ENCODE data around the gene HIGD1B. TPM values are rescaled to one million over a fixed set of nuclear protein-coding genes. Genes with fewer than 3 reads are reported as not detected.

HIGD1B gene
- polyA plus RNA-seq, 1 donor from 2014 or later, result not detected

- Mint-ChIP-seq H3K4me3 (peak overlapping the region; percentile 78 to 91 (median 83)), H3K36me3 (no peaks in the 10 kb centered on the region), H3K9me3 (no peaks in the 10 kb centered on the region), H3K27ac (no peak overlapping the region), H3K27me3 (peaks cover 49% of the 10 kb centered on the region), H3K4me1 (peaks cover 6 to 10% (median 9%) of the 10 kb centered on the region in 3 donors)
Observed at GRCh38 chr17:44828919-44829522, 18.7 kb upstream of the HIGD1B start.

- Mint-ChIP-seq H3K9me3 (no peaks in the 10 kb centered on the region), H3K4me3 (peak within 1 kb of the TSS; percentile 79 to 91 (median 84)), H3K27ac (peak within 1 kb of the TSS in 1 of 3 donors; percentile 59)
Observed at GRCh38 chr17:44829523-44830358, 17.9 kb upstream of the HIGD1B start, which contains the start of gene GJC1. TSS of gene GJC1 (minus strand) at chr17:44830287. CDS start at chr17:44805817, 24,470 bp downstream.

DNA sequence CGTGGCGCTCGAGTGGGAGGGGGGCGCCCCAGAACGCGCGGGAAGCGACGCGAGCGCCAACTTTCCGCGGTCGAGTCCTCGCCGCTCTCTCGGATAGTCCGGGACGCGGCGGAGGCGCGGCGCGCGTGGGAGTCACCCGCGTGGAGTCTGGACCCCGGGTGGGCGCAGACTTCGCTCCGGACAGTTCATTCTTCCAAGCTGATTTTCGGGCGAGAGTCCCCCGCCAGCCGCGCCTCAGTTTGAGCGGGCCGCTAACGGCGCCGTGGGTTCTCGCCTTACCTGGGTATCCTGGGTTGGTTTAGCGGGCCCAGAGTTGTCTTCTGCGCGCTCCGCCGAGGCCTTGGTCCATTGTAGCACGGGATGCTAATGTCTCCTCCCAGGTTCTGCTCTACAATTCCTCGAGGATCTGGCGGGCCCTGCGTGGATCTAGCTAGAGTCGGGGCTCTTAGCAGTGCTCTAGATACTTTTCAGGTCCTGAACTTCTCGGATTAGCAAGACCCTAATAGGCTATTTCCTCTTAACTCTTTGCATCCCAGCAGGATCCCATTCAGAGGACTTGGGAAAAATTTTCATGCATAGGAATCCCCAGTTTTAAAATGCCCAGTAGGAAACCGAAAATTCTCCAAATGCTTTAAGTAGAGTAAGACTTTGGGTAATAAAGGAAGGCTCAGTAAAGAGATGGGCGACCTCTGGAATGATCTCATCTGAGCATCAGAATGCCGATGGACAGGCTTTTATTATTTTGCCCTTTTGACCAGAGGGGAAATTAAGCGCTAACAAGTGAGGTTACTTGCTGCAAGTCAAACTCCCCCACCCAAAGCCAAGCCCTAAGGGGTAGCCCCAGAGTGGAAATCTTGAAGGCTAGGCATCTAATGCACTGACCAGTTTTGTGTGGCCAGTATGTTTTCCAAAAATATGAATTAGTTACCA is 17.1 kb upstream of the HIGD1B start:
- H3K4me3 Mint-ChIP-seq, result peak overlapping the region; percentile 72 to 86 (median 79)
- H3K4me1 Mint-ChIP-seq, result peaks cover 6 to 10% (median 9%) of the 10 kb centered on the region in 3 donors
- H3K27ac Mint-ChIP-seq, result peak overlapping the region in 1 of 3 donors; percentile 59
- H3K9me3 Mint-ChIP-seq, result no peaks in the 10 kb centered on the region
- H3K36me3 Mint-ChIP-seq, result no peaks in the 10 kb centered on the region
- peaks cover 49% of the 10 kb centered on the region for H3K27me3 Mint-ChIP-seq

More at GRCh38 chr17:44829523-44830358, 17.9 kb upstream of the HIGD1B start, which contains the start of gene GJC1:
- H3K36me3 Mint-ChIP-seq, result no peaks in the 10 kb centered on the region
- peaks cover 6 to 10% (median 9%) of the 10 kb centered on the region in 3 donors for H3K4me1 Mint-ChIP-seq
- peaks cover 49% of the 10 kb centered on the region for H3K27me3 Mint-ChIP-seq

- Mint-ChIP-seq H3K27ac (no peak overlapping the region), H3K27me3 (peaks cover 49% of the 10 kb centered on the region), H3K9me3 (no peaks in the 10 kb centered on the region), H3K4me1 (peaks cover 6 to 10% (median 9%) of the 10 kb centered on the region in 3 donors), H3K4me3 (peak overlapping the region in 1 of 4 donors; percentile 72), H3K36me3 (no peaks in the 10 kb centered on the region)
Observed at GRCh38 chr17:44831371-44831770, 16.3 kb upstream of the HIGD1B start.

DNA sequence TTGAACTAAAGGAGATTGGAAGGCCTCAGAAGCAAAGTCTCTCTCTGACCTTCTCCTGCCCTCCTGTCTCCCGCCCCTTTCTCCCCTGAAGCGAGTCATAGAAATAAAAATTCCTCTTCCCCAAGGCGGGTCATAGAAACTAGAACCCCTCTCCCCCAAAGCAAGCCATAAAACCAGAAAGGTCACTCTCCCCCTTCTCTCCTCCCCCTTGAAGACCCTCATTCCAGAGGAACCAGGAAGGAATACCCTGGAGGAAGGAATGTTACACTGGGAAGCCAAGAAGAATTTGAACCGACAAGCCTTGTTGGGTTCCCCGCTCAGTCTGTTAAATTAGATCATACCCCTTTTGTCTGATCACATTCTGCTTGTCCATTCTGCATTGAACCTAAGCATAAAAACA is 14.9 kb upstream of the HIGD1B start:
- Mint-ChIP-seq H3K4me3 (peak overlapping the region in 1 of 4 donors; percentile 31), H3K9me3 (no peaks in the 10 kb centered on the region), H3K36me3 (no peaks in the 10 kb centered on the region), H3K4me1 (peaks cover 6 to 10% (median 9%) of the 10 kb centered on the region in 3 donors), H3K27me3 (peaks cover 40% of the 10 kb centered on the region), H3K27ac (no peak overlapping the region)

DNA sequence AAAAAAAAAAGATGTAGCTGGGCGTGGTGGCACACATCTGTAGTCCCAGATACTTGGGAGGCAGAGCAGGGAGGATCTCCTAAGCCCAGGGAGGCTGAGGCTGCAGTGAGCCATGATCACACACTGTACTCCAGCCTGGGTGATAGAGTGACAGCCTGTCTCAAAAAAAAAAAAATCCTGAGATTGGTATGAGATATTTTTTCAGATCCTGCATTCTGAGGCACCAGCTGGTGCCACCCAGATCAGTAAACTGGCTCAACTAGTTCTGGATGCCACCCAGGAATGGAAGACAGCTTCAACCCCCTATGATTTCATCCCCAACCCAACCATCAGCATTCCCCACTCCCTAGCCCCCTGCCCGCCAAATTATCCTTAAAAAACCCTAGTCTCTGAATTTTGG is 10.5 kb upstream of the HIGD1B start:
- Mint-ChIP-seq H3K4me1 (no peaks in the 10 kb centered on the region), H3K27me3 (peaks cover 17% of the 10 kb centered on the region), H3K9me3 (no peaks in the 10 kb centered on the region), H3K36me3 (no peaks in the 10 kb centered on the region), H3K27ac (no peak overlapping the region), H3K4me3 (no peak overlapping the region)

GRCh38 chr17:44840274-44840673 is 7.4 kb upstream of the HIGD1B start:
- peaks cover 3% of the 10 kb centered on the region for H3K27me3 Mint-ChIP-seq

GRCh38 chr17:44840936-44841335 is 6.7 kb upstream of the HIGD1B start:
- Mint-ChIP-seq H3K4me1 (no peaks in the 10 kb centered on the region), H3K4me3 (no peak overlapping the region), H3K27me3 (peaks cover 2% of the 10 kb centered on the region), H3K27ac (no peak overlapping the region), H3K36me3 (peaks cover 1% of the 10 kb centered on the region), H3K9me3 (no peaks in the 10 kb centered on the region)

More at GRCh38 chr17:44840274-44840673, 7.4 kb upstream of the HIGD1B start:
- no peak overlapping the region for H3K27ac Mint-ChIP-seq
- H3K4me3 Mint-ChIP-seq, result no peak overlapping the region
- no peaks in the 10 kb centered on the region for H3K9me3 Mint-ChIP-seq
- H3K36me3 Mint-ChIP-seq, result peaks cover 1% of the 10 kb centered on the region
- H3K4me1 Mint-ChIP-seq, result no peaks in the 10 kb centered on the region

DNA sequence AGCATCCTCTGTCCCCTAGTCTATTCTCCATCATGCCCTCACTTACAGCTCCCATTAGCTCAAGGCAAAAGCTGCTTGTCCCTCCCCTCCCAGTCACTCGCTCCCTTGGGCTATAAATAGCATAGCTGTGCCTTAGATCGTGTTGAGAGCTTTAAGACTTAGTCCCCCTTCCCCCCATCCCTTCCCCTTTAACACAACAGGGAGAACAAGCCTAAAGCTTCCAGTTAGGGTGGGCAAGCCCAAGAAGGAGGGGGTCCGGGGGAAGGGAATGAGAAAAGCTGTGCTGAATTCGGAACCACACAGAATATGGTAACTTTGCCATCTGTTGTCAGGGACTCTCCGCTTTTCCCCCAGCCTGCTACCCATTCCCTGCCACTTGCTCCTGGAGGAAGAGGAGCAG is 4.9 kb upstream of the HIGD1B start:
- Mint-ChIP-seq H3K36me3 (peaks cover 1% of the 10 kb centered on the region), H3K27me3 (peaks cover under 1% of the 10 kb centered on the region), H3K9me3 (no peaks in the 10 kb centered on the region), H3K27ac (no peak overlapping the region), H3K4me1 (no peaks in the 10 kb centered on the region), H3K4me3 (no peak overlapping the region)

GRCh38 chr17:44844390-44844830 is 3.3 kb upstream of the HIGD1B start:
- Mint-ChIP-seq H3K36me3 (peaks cover 1% of the 10 kb centered on the region), H3K9me3 (no peaks in the 10 kb centered on the region), H3K4me1 (no peaks in the 10 kb centered on the region), H3K4me3 (no peak overlapping the region), H3K27me3 (no peaks in the 10 kb centered on the region), H3K27ac (no peak overlapping the region)

- Mint-ChIP-seq H3K9me3 (no peaks in the 10 kb centered on the region), H3K4me3 (peak overlapping the region in 1 of 4 donors; percentile 63), H3K4me1 (peaks cover 0 to 4% (median 0%) of the 10 kb centered on the region in 3 donors), H3K27ac (no peak overlapping the region), H3K36me3 (peaks cover 9% of the 10 kb centered on the region), H3K27me3 (no peaks in the 10 kb centered on the region)
Observed at GRCh38 chr17:44846206-44846605, 1.5 kb upstream of the HIGD1B start.

DNA sequence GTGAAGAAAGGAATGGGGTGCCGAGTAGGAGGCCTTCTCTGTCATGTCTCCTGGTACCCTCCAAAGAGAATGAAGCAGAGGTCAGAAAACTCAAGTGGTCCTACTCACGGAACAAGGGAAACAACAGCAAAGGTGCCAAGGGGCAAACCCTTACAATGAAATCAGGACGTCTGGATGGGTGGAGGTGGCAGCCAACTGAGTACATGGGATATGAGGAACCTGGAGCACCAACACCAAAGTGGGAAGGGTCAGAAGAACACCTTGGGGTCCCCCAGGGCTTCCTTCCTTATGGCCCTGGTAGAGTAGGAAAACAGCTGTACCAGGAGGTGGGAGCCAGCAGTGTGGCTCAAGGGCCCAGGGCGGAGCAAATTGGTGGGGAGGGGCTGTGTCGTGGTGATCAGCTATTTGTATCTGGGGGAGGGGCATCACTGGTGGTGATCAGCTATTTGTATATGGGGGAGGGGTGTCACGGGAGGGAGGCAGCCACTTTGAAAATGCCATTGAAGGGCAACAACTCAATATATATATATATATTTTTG is 643 bp downstream of the HIGD1B start:
- H3K4me1 Mint-ChIP-seq, result peaks cover 0 to 4% (median 0%) of the 10 kb centered on the region in 3 donors
- no peaks in the 10 kb centered on the region for H3K27me3 Mint-ChIP-seq
- H3K4me3 Mint-ChIP-seq, result peak overlapping the region in 1 of 4 donors; percentile 45
- H3K36me3 Mint-ChIP-seq, result peaks cover 8% of the 10 kb centered on the region
- H3K27ac Mint-ChIP-seq, result no peak overlapping the region
- no peaks in the 10 kb centered on the region for H3K9me3 Mint-ChIP-seq

DNA sequence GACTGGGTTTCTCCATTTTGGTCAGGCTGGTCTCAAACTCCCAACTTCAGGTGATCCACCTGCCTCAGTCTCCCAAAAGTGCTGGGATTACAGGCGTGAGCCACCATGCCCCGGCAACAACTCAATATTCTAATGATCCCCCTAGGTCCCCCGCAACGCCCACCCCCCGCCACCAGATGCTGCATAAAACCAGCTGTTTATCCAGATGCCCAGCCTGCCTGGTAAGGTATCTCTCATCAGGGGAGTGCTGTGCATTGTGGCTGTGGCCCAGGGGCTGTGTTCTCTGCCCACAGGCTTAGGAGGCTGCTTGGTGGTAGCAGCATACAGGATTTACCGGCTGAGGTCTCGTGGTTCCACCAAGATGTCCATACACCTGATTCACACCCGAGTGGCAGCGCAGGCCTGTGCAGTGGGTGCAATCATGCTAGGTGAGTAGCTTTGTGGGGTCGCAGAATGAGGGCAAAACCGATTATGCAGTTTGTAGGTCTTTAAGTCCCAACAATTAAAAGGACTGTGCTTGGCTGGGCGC is 1.3 kb downstream of the HIGD1B start:
- peaks cover 0 to 4% (median 0%) of the 10 kb centered on the region in 3 donors for H3K4me1 Mint-ChIP-seq
- H3K27ac Mint-ChIP-seq, result no peak overlapping the region
- peaks cover 8% of the 10 kb centered on the region for H3K36me3 Mint-ChIP-seq
- no peaks in the 10 kb centered on the region for H3K9me3 Mint-ChIP-seq
- no peak overlapping the region for H3K4me3 Mint-ChIP-seq
- no peaks in the 10 kb centered on the region for H3K27me3 Mint-ChIP-seq

- Mint-ChIP-seq H3K9me3 (no peaks in the 10 kb centered on the region), H3K36me3 (peaks cover 10% of the 10 kb centered on the region), H3K4me3 (no peak overlapping the region), H3K27me3 (no peaks in the 10 kb centered on the region), H3K27ac (no peak overlapping the region), H3K4me1 (peaks cover 0 to 4% (median 0%) of the 10 kb centered on the region in 3 donors)
Observed at GRCh38 chr17:44850025-44850424, 2.3 kb downstream of the HIGD1B start.

Data from IgD-negative memory B cell (primary cell).